H1 (cell line): ENCODE data around the gene MMAB. TPM values are rescaled to one million over a fixed set of nuclear protein-coding genes. Genes with fewer than 3 reads are reported as not detected.

Experiments
- CTCF ChIA-PET: fragments of 300-600 bp; sonication (Branson Sonifier 250); formaldehyde crosslinking; loops from one replicate; lab custom pipeline; 2021; ENCODE audit not compliant: partially characterized antibody; lab: Charles Lee
- POLR2A ChIA-PET: fragments of 300-600 bp; sonication (Branson Sonifier 250); formaldehyde crosslinking; loops from one replicate; lab custom pipeline; 2021; ENCODE audit warnings: inconsistent platforms; ENCODE audit not compliant: partially characterized antibody; lab: Charles Lee
- DNase-seq, 2 experiments: peaks; one replicate each; pipeline versions ENCODE4 v3.0.0 to v3.0.0-alpha.2; 2010 to 2022; ENCODE audit warnings: low spot score in 2 of 2, low read depth in 1 of 2, mixed read lengths in 1 of 2
- FAIRE-seq: peaks from 2 replicates; lab custom pipeline; 2011; peaks lifted over from hg19 to GRCh38; lab: Jason Lieb, UNC
- H2AFZ ChIP-seq: 2 replicates; pipeline ENCODE4 v1.8.1; 2012; ENCODE audit warnings: low read length, inconsistent platforms
- H2AK5ac ChIP-seq: 2 replicates; pipeline ENCODE4 v1.6.1; 2013; ENCODE audit warnings: low read depth, low read length
- H2BK120ac ChIP-seq: replicated peaks from 2 replicates; pipeline ENCODE3; 2013; ENCODE audit warnings: low read depth, low read length, inconsistent platforms
- H2BK12ac ChIP-seq: 2 replicates; pipeline ENCODE4 v1.6.1; 2013; ENCODE audit warnings: low read depth, low read length
- H2BK15ac ChIP-seq: 2 replicates; pipeline ENCODE4 v1.6.1; 2013; ENCODE audit warnings: low read length
- H2BK20ac ChIP-seq: 2 replicates; pipeline ENCODE4 v1.6.1; 2013; ENCODE audit warnings: low read length
- H2BK5ac ChIP-seq: 2 replicates; pipeline ENCODE4 v1.6.1; 2013; ENCODE audit warnings: low read depth, low read length
- H3K14ac ChIP-seq: 2 replicates; pipeline ENCODE4 v1.6.1; 2013; ENCODE audit warnings: inconsistent platforms; ENCODE audit not compliant: insufficient read length
- H3K18ac ChIP-seq: 2 replicates; pipeline ENCODE4 v1.6.1; 2013; ENCODE audit warnings: low read length; ENCODE audit errors: extremely low read depth
- H3K23ac ChIP-seq: 2 replicates; pipeline ENCODE4 v1.6.1; 2013; ENCODE audit warnings: inconsistent platforms; ENCODE audit not compliant: insufficient read length
- H3K23me2 ChIP-seq: 2 replicates; pipeline ENCODE4 v1.6.1; 2013; ENCODE audit warnings: low read depth, low read length
- H3K27ac ChIP-seq: 2 replicates; pipeline ENCODE4 v1.6.1; 2011; ENCODE audit warnings: low read depth, low read length, inconsistent platforms
- H3K27me3 ChIP-seq, 4 experiments: replicated peaks in 1 of 4; 1 replicate in 1 of 4; 2 replicates in 3 of 4; pipeline versions ENCODE4 v1.6.1 to v1.8.1; 2011 to 2013; ENCODE audit warnings: low read length in 3 of 4, mild to moderate bottlenecking in 3 of 4, inconsistent platforms in 2 of 4, mixed read lengths in 2 of 4, moderate library complexity in 1 of 4; ENCODE audit not compliant: control insufficient read depth in 3 of 4, insufficient read depth in 3 of 4; ENCODE audit errors: extremely low read depth in 1 of 4
- H3K36me3 ChIP-seq, 4 experiments: 2 replicates each; pipeline versions ENCODE4 v1.6.1 to v1.8.1; 2011 to 2013; ENCODE audit warnings: mild to moderate bottlenecking in 4 of 4, low read length in 3 of 4, moderate library complexity in 2 of 4, control low read depth in 1 of 4, inconsistent platforms in 1 of 4; ENCODE audit not compliant: insufficient read depth in 4 of 4, control insufficient read depth in 2 of 4
- H3K4ac ChIP-seq: replicated peaks from 2 replicates; pipeline ENCODE3; 2013; ENCODE audit warnings: low read length, low read depth, mixed read lengths, inconsistent platforms; ENCODE audit not compliant: insufficient read length
- H3K4me1 ChIP-seq, 4 experiments: replicated peaks in 1 of 4; 1 replicate in 1 of 4; 2 replicates in 3 of 4; pipeline versions ENCODE4 v1.6.1 to v1.8.1; 2011 to 2013; ENCODE audit warnings: low read length in 3 of 4, inconsistent platforms in 2 of 4, mixed read lengths in 1 of 4; ENCODE audit not compliant: insufficient read depth in 4 of 4, control insufficient read depth in 3 of 4
- H3K4me2 ChIP-seq, 2 experiments: 2 replicates each; pipeline versions ENCODE4 v1.6.1 to v1.8.1; 2011 to 2013; ENCODE audit warnings: low read depth in 2 of 2, low read length in 2 of 2, control low read depth in 1 of 2, inconsistent platforms in 1 of 2, mild to moderate bottlenecking in 1 of 2; ENCODE audit not compliant: insufficient read depth in 1 of 2
- H3K4me3 ChIP-seq, 4 experiments: fragments of 200-600, 300-600 bp in 1 of 4; sonication (generic), shearing (Covaris generic), sonication (Bioruptor Twin) in 1 of 4; 2 replicates each; pipeline versions ENCODE4 v1.5.1 to v1.8.1; 2011 to 2016; ENCODE audit warnings: low read length in 4 of 4, low read depth in 3 of 4, control low read depth in 2 of 4, inconsistent platforms in 2 of 4, mild to moderate bottlenecking in 2 of 4, mixed read lengths in 1 of 4, moderate library complexity in 1 of 4; ENCODE audit not compliant: insufficient read depth in 2 of 4; ENCODE audit errors: extremely low read depth in 1 of 4
- H3K56ac ChIP-seq: replicated peaks from 2 replicates; pipeline ENCODE3; 2013; ENCODE audit warnings: low read depth, mild to moderate bottlenecking, mixed read lengths, low read length, inconsistent platforms; ENCODE audit not compliant: insufficient read length
- H3K79me1 ChIP-seq: 2 replicates; pipeline ENCODE4 v1.6.1; 2013; ENCODE audit warnings: low read depth, low read length, control low read depth
- H3K79me2 ChIP-seq, 2 experiments: 2 replicates each; pipeline versions ENCODE4 v1.6.1 to v1.8.1; 2012 to 2013; ENCODE audit warnings: low read length in 2 of 2, mild to moderate bottlenecking in 2 of 2, inconsistent platforms in 1 of 2; ENCODE audit not compliant: insufficient read depth in 2 of 2, control insufficient read depth in 1 of 2
- H3K9ac ChIP-seq, 4 experiments: replicated peaks in 1 of 4; 1 replicate in 1 of 4; 2 replicates in 3 of 4; pipeline versions ENCODE4 v1.6.1 to v1.8.1; 2011 to 2013; ENCODE audit warnings: low read depth in 3 of 4, low read length in 3 of 4, control low read depth in 2 of 4, mild to moderate bottlenecking in 2 of 4, moderate library complexity in 2 of 4, inconsistent platforms in 1 of 4; ENCODE audit errors: extremely low read depth in 1 of 4
- H3K9me3 ChIP-seq, 2 experiments: 2 replicates each; pipeline versions ENCODE4 v1.6.1 to v1.8.1; 2012 to 2013; ENCODE audit warnings: mild to moderate bottlenecking in 2 of 2, moderate library complexity in 2 of 2, control low read depth in 1 of 2, inconsistent platforms in 1 of 2, low read depth in 1 of 2, low read length in 1 of 2, mixed read lengths in 1 of 2; ENCODE audit not compliant: insufficient read depth in 2 of 2
- H4K20me1 ChIP-seq, 2 experiments: replicated peaks in 1 of 2; 2 replicates each; pipeline versions ENCODE3 to v1.8.1; 2011 to 2013; ENCODE audit warnings: inconsistent platforms in 2 of 2, low read length in 2 of 2, mild to moderate bottlenecking in 1 of 2; ENCODE audit not compliant: insufficient read depth in 2 of 2, control insufficient read depth in 1 of 2
- H4K5ac ChIP-seq: 2 replicates; pipeline ENCODE4 v1.6.1; 2013; ENCODE audit warnings: low read length, low read depth, mixed read lengths, inconsistent platforms; ENCODE audit not compliant: insufficient read length
- H4K8ac ChIP-seq: 2 replicates; pipeline ENCODE4 v1.8.0; 2013; ENCODE audit warnings: mild to moderate bottlenecking, moderate library complexity, low read length, inconsistent platforms; ENCODE audit not compliant: insufficient read depth; ENCODE audit errors: extremely low read depth
- H4K91ac ChIP-seq: replicated peaks from 2 replicates; pipeline ENCODE3; 2013; ENCODE audit warnings: low read length, mixed read lengths, inconsistent platforms; ENCODE audit not compliant: insufficient read length
- CBX5 ChIP-seq: fragments of 300-800, 300-1000 bp; sonication (generic); IDR thresholded peaks from 2 replicates; pipeline ENCODE4 v1.7.1; 2016; ENCODE audit warnings: antibody characterized with exemption, low read length, low read depth
- CEBPB ChIP-seq: IDR thresholded peaks from 2 replicates; pipeline ENCODE4 v1.6.1; 2012; ENCODE audit warnings: low read depth, low read length
- FOSL1 ChIP-seq: IDR thresholded peaks from 2 replicates; pipeline ENCODE4 v1.6.1; 2011; ENCODE audit warnings: mild to moderate bottlenecking, low read depth, low read length, moderate library complexity; ENCODE audit not compliant: insufficient read depth
- GTF2F1 ChIP-seq: IDR thresholded peaks from 2 replicates; pipeline ENCODE4 v1.6.1; 2012; ENCODE audit warnings: low read depth, low read length, improper control_type of control experiment, borderline replicate concordance
- SAP30 ChIP-seq: fragments of 300-600 bp; sonication (generic); IDR thresholded peaks from 2 replicates; pipeline ENCODE4 v1.7.1; 2012; ENCODE audit warnings: low read length, moderate library complexity, mild to moderate bottlenecking, inconsistent platforms; ENCODE audit not compliant: insufficient read depth, insufficient replicate concordance
- TAF7 ChIP-seq: optimal IDR thresholded peaks from 2 replicates; pipeline ENCODE3; 2011; ENCODE audit warnings: low read depth, mild to moderate bottlenecking, inconsistent platforms, low read length, moderate library complexity, borderline replicate concordance
- YY1 ChIP-seq: IDR thresholded peaks from 2 replicates; pipeline ENCODE4 v1.6.1; 2011; ENCODE audit warnings: low read depth, mild to moderate bottlenecking, low read length
- WGBS, 2 experiments: shearing (Covaris generic) in 1 of 2; methylation state at CpG; one replicate each; pipeline versions ENCODE4 v1.1.6 to v1.1.7; 2013 to 2015; ENCODE audit warnings: low lambda C conversion rate in 2 of 2, mixed read lengths in 2 of 2, inconsistent platforms in 1 of 2, low coverage in 1 of 2, missing lambda C conversion rate in 1 of 2; ENCODE audit not compliant: insufficient replicate concordance in 2 of 2, insufficient coverage in 1 of 2, insufficient read length in 1 of 2; ENCODE audit errors: extremely low coverage in 1 of 2, missing lambda C conversion rate in 1 of 2; 5-methylcytosine and 5-hydroxymethylcytosine counted together
- polyA plus RNA-seq, 7 experiments: library from polyadenylated mRNA; depleted of rRNA in 3 of 7; stranded (reverse) in 5 of 7; unstranded in 2 of 7; fragments of >200 nt in 5 of 7; fragments of 200-250 nt in 2 of 7; gene quantifications; 1 replicate in 5 of 7; 2 replicates in 1 of 7; 4 replicates in 1 of 7; pipeline versions ENCODE4 v1.2.1 to v1.2.3, GENCODE V29; 2011 to 2013; ENCODE audit warnings: missing spikeins in 2 of 7, mixed read lengths in 2 of 7
- total RNA-seq: library from RNA; stranded (reverse); fragmentation: NEBNext Ultra II Directional; extraction: Animal tissue kit (Norgen Biotek cat#: 25700); gene quantifications from 2 replicates; pipeline ENCODE4 v1.2.1, GENCODE V29; 2021
- TF ChIP-seq, protein P1 (sequence below): IDR thresholded peaks from 2 replicates; pipeline ENCODE4 v1.6.1; 2011; ENCODE audit warnings: low read length, improper control_type of control experiment

MMAB gene
- total and polyA plus RNA-seq, 2 of the 8 experiments (the other 6 are each of a cell fraction or from before 2014, with no cell fraction given): 12.9 to 18.5 TPM

DNA sequence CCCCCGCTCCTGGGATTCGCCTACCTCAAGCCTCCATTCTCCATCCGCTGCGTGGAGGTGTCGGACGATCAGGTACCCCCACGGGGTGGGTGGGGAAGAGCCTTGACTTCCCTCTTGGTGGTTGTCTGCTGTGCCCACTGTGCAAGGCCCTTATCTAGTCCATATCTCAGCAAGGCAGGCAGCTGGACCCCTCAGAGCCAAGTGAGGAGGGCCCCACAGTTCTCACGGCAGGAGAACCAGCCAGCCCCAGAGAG lies 39.9 kb downstream of the MMAB start:
- WGBS, 2 experiments: 93% methylated on average over 8 of the region's 8 CpGs; no CpG with 5 or more reads in 1 of the 2 experiments
- H3K36me3 ChIP-seq: peaks cover 0 to 3% (median 0%) of the 10 kb centered on the region in 4 experiments; a peak in 1 of 8 replicates

More for the DNA sequence above, 39.9 kb downstream of the MMAB start:
- FAIRE-seq (no peak), DNase-seq (no peak)
- Histone ChIP-seq H3K23ac (no peak overlapping the region), H2BK20ac (no peak overlapping the region), H3K23me2 (no peaks in the 10 kb centered on the region), H3K14ac (no peak overlapping the region), H3K79me2 (no peaks in the 10 kb centered on the region), H3K79me1 (no peaks in the 10 kb centered on the region), H3K27ac (no peak overlapping the region), H3K4me3 (no peak overlapping the region), H4K5ac (no peak overlapping the region), H2BK5ac (no peak overlapping the region), H2AFZ (no peak overlapping the region), H4K20me1 (no peaks in the 10 kb centered on the region), H3K9me3 (no peaks in the 10 kb centered on the region), H3K4ac (no peak overlapping the region), H2BK120ac (no peak overlapping the region), H3K56ac (no peak overlapping the region), H4K8ac (no peak overlapping the region), H2BK15ac (no peak overlapping the region), H3K9ac (no peak overlapping the region), H3K4me2 (no peak overlapping the region), H3K18ac (no peak overlapping the region), H3K4me1 (peaks cover 0 to 6% (median 2%) of the 10 kb centered on the region in 4 experiments; a peak in 4 of 7 replicates), H4K91ac (no peak overlapping the region), H3K27me3 (no peaks in the 10 kb centered on the region), H2AK5ac (no peak overlapping the region), H2BK12ac (no peak overlapping the region)
- CTCF ChIA-PET: no interaction called here
- TF ChIP-seq TAF7: no peak
- TF ChIP-seq GTF2F1: no peak
- no peak for TF ChIP-seq FOSL1
- TF ChIP-seq YY1: no peak
- TF ChIP-seq CBX5: no peak
- TF ChIP-seq, protein P1, sequence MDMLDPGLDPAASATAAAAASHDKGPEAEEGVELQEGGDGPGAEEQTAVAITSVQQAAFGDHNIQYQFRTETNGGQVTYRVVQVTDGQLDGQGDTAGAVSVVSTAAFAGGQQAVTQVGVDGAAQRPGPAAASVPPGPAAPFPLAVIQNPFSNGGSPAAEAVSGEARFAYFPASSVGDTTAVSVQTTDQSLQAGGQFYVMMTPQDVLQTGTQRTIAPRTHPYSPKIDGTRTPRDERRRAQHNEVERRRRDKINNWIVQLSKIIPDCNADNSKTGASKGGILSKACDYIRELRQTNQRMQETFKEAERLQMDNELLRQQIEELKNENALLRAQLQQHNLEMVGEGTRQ: no peak
- no peak for TF ChIP-seq SAP30
- TF ChIP-seq CEBPB: no peak
- POLR2A ChIA-PET: interaction anchor here (1.0 to 1.1 kb wide), 2 partner anchors 10 to 30 kb away, joined by 3 read pairs; no protein-coding TSS in a partner anchor
